ENCODE measurements around the gene ABHD17A.

GRCh38 chr19:1861599-1862031 is 23.7 kb downstream of the ABHD17A start:
- TF ChIP-seq EZH2 (IDR thresholded peaks at IDR 0.05; ENCODE audit: low read length) (no peak), CTCF (optimal IDR thresholded peaks at IDR 0.05 in 1 of 3, IDR thresholded peaks at IDR 0.05 in 1 of 3, conservative IDR thresholded peaks at IDR 0.05 in 1 of 3; ENCODE audit: extremely low read depth in 1 of 3, insufficient read depth in 2 of 3, low read length in 3 of 3) (no peak)
